Testis (tissue), 2 donors: ENCODE results near the gene RFX2.

Experiments used
- POLR2A ChIP-seq: fragments of 450-650 bp; IDR thresholded peaks from one replicate; pipeline ENCODE4 v1.6.1; 2017; ENCODE audit warnings: antibody characterized with exemption, mild to moderate bottlenecking, moderate library complexity
- TF ChIP-seq, protein P1 (sequence below), 3 experiments: fragments of 450-650 bp in 2 of 3; fragments of 200-600 bp in 1 of 3; sonication (generic) in 1 of 3; IDR thresholded peaks; one replicate each; pipeline ENCODE4 v1.5.1; 2016 to 2019; ENCODE audit warnings: antibody characterized with exemption in 3 of 3, mild to moderate bottlenecking in 2 of 3, moderate library complexity in 1 of 3

DNA sequence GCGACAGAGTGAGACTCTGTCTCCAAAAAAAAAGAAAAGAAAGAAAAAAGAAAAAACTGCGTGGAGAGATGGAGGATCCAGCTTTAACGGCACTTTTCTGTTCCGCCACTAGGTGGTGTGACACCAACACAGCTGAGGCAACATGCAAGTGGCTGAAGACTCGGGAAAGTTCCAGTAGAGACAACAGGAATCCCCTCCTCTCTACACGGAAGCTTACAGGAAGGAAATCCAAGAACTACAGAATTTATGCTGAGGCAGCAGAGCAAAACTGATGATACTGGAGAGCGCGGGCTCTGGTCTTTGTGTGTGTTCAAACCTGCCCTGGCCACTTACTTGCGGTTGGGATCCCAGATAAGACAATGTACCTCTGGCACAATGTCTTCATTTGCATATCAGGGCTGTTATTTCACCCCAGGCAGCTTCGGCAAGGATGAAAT, 142.3 kb downstream of the RFX2 start:
- TF ChIP-seq POLR2A: no peak
- TF ChIP-seq, protein P1, sequence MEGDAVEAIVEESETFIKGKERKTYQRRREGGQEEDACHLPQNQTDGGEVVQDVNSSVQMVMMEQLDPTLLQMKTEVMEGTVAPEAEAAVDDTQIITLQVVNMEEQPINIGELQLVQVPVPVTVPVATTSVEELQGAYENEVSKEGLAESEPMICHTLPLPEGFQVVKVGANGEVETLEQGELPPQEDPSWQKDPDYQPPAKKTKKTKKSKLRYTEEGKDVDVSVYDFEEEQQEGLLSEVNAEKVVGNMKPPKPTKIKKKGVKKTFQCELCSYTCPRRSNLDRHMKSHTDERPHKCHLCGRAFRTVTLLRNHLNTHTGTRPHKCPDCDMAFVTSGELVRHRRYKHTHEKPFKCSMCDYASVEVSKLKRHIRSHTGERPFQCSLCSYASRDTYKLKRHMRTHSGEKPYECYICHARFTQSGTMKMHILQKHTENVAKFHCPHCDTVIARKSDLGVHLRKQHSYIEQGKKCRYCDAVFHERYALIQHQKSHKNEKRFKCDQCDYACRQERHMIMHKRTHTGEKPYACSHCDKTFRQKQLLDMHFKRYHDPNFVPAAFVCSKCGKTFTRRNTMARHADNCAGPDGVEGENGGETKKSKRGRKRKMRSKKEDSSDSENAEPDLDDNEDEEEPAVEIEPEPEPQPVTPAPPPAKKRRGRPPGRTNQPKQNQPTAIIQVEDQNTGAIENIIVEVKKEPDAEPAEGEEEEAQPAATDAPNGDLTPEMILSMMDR (IDR thresholded peaks at IDR 0.05): peak; percentile 82 to 93 (median 86)
